NB4 (cell line): ENCODE results near the gene MAN2B2.

Experiments used
- DNase-seq: peaks from one replicate; pipeline ENCODE4 v3.0.0; 2010; ENCODE audit warnings: low read depth
- H3K4me3 ChIP-seq: one replicate; pipeline ENCODE4 v1.5.1; 2011; ENCODE audit warnings: mild to moderate bottlenecking, low read depth, low read length, moderate library complexity
- CTCF ChIP-seq: IDR thresholded peaks from one replicate; pipeline ENCODE4 v1.5.1; 2012; ENCODE audit warnings: low read depth, low read length
- MAX ChIP-seq: IDR thresholded peaks from 2 replicates; pipeline ENCODE4 v1.6.1; 2011; ENCODE audit warnings: low read depth, low read length
- MYC ChIP-seq: IDR thresholded peaks from 2 replicates; pipeline ENCODE4 v1.6.1; 2011; ENCODE audit warnings: low read depth, low read length
- POLR2A ChIP-seq: IDR thresholded peaks from 2 replicates; pipeline ENCODE4 v1.6.1; 2011; ENCODE audit warnings: mild to moderate bottlenecking; ENCODE audit not compliant: insufficient read length; ENCODE audit errors: extremely low read depth

The MAN2B2 gene

GRCh38 chr4:6606465-6607235 lies 31.7 kb downstream of the MAN2B2 start:
- no peak for TF ChIP-seq MYC
- no peak for TF ChIP-seq MAX
- TF ChIP-seq POLR2A: no peak
- TF ChIP-seq CTCF: no peak
- H3K4me3 ChIP-seq: no peak overlapping the region
- peak; percentile 32 for DNase-seq

- DNase-seq: no peak
- H3K4me3 ChIP-seq: no peak overlapping the region
- TF ChIP-seq MAX: no peak
- no peak for TF ChIP-seq CTCF
- TF ChIP-seq MYC: no peak
- no peak for TF ChIP-seq POLR2A
Measured at GRCh38 chr4:6607368-6608055, 32.5 kb downstream of the MAN2B2 start.

GRCh38 chr4:6608758-6609414 lies 33.9 kb downstream of the MAN2B2 start:
- H3K4me3 ChIP-seq: no peak overlapping the region
- DNase-seq: peak; percentile 42
- TF ChIP-seq MAX (no peak), CTCF (peak; percentile 14), POLR2A (no peak), MYC (no peak)

- DNase-seq: no peak
- TF ChIP-seq POLR2A: no peak
- TF ChIP-seq MYC: no peak
- TF ChIP-seq MAX: no peak
- no peak for TF ChIP-seq CTCF
- H3K4me3 ChIP-seq: no peak overlapping the region
Measured at GRCh38 chr4:6609415-6610079, 34.6 kb downstream of the MAN2B2 start.

GRCh38 chr4:6610856-6611430 lies 36.0 kb downstream of the MAN2B2 start:
- no peak overlapping the region for H3K4me3 ChIP-seq
- no peak for DNase-seq
- TF ChIP-seq CTCF: no peak
- no peak for TF ChIP-seq MAX
- TF ChIP-seq POLR2A: no peak
- TF ChIP-seq MYC: no peak
